Lower lobe of right lung (tissue), 2 donors: ENCODE measurements around the gene ZCWPW1. TPM values are rescaled to one million over a fixed set of nuclear protein-coding genes. Genes with fewer than 3 reads are reported as not detected.

Experiments used
- ATAC-seq, 2 donors: fragments of 200-7000 bp; cut with Tn5 transposase; one replicate each; pipeline ENCODE4 v1.9.1; 2020 to 2022; ENCODE audit warnings: mild to moderate bottlenecking in 2 of 2, moderate library complexity in 2 of 2
- DNase-seq: peaks from one replicate; pipeline ENCODE4 v3.0.0-alpha.2; 2020
- H3K27ac ChIP-seq: fragments of 200-600 bp; one replicate; pipeline ENCODE4 v1.8.0; 2022
- H3K27me3 ChIP-seq: fragments of 200-600 bp; one replicate; pipeline ENCODE4 v1.8.0; 2022; ENCODE audit warnings: low read depth
- H3K36me3 ChIP-seq: fragments of 200-600 bp; one replicate; pipeline ENCODE4 v1.8.0; 2022; ENCODE audit warnings: mild to moderate bottlenecking
- H3K4me1 ChIP-seq: fragments of 200-600 bp; one replicate; pipeline ENCODE4 v1.8.0; 2022
- H3K4me3 ChIP-seq: fragments of 200-600 bp; one replicate; pipeline ENCODE4 v1.8.0; 2022; ENCODE audit warnings: mild to moderate bottlenecking
- H3K9me3 ChIP-seq: fragments of 200-600 bp; one replicate; pipeline ENCODE4 v1.8.0; 2022
- intact Hi-C: fragments of 100-400 bp; cut with DNase I; formaldehyde crosslinking; loops from one replicate; pipeline ENCODE4 v1.11.0; 2022
- total RNA-seq: library from RNA; stranded (reverse); fragmentation: NEBNext Ultra II Directional; extraction: Animal tissue kit (Norgen Biotek cat#: 25700); gene quantifications from one replicate; pipeline ENCODE4 v1.2.1, GENCODE V29; 2021
- TF ChIP-seq, protein P1 (sequence below): fragments of 200-600 bp; IDR thresholded peaks from one replicate; pipeline ENCODE4 v1.8.0; 2022; ENCODE audit warnings: antibody characterized with exemption, mild to moderate bottlenecking
- donor health status: DM: no; HTN: yes; CAD: no; lungs with severe emphysema.

The ZCWPW1 gene
- total RNA-seq, 1 donor from 2014 or later, result 4.9 TPM

GRCh38 chr7:100418930-100419659, 9.4 kb downstream of the ZCWPW1 start:
- ATAC-seq, result no peak
- TF ChIP-seq, protein P1, sequence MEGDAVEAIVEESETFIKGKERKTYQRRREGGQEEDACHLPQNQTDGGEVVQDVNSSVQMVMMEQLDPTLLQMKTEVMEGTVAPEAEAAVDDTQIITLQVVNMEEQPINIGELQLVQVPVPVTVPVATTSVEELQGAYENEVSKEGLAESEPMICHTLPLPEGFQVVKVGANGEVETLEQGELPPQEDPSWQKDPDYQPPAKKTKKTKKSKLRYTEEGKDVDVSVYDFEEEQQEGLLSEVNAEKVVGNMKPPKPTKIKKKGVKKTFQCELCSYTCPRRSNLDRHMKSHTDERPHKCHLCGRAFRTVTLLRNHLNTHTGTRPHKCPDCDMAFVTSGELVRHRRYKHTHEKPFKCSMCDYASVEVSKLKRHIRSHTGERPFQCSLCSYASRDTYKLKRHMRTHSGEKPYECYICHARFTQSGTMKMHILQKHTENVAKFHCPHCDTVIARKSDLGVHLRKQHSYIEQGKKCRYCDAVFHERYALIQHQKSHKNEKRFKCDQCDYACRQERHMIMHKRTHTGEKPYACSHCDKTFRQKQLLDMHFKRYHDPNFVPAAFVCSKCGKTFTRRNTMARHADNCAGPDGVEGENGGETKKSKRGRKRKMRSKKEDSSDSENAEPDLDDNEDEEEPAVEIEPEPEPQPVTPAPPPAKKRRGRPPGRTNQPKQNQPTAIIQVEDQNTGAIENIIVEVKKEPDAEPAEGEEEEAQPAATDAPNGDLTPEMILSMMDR, result no peak
- no peaks in the 10 kb centered on the region for H3K27me3 ChIP-seq
- no peaks in the 10 kb centered on the region for H3K4me1 ChIP-seq
- H3K36me3 ChIP-seq, result no peaks in the 10 kb centered on the region
- no peaks in the 10 kb centered on the region for H3K9me3 ChIP-seq
- H3K4me3 ChIP-seq, result no peak overlapping the region
- H3K27ac ChIP-seq, result no peak overlapping the region
- no peak for DNase-seq
- intact Hi-C loops, result no loop called here

DNA sequence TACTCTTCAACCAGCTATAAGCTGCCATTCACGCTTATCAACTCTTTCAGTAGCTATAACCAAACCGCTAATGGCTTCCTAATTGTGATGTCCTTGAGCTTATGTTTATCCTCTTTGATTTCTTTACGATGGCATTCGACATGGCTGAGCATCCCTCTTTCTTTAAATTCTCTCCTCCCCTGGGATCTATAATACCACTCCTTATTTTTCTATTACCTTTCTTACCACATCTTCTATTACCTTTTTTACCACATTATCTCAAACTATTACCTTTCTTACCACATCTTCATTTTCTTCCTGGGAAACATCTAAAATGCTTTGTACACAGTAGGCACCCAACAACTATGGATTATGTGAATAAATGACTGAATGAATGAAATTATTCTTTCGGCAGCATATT, 13.1 kb downstream of the ZCWPW1 start:
- no peaks in the 10 kb centered on the region for H3K4me1 ChIP-seq
- H3K27me3 ChIP-seq, result no peaks in the 10 kb centered on the region
- TF ChIP-seq, protein P1, result no peak
- no peak overlapping the region for H3K4me3 ChIP-seq
- no peaks in the 10 kb centered on the region for H3K36me3 ChIP-seq
- H3K27ac ChIP-seq, result no peak overlapping the region
- ATAC-seq (no peak), DNase-seq (no peak)
- intact Hi-C loops, result no loop called here
- H3K9me3 ChIP-seq, result no peaks in the 10 kb centered on the region

GRCh38 chr7:100413889-100414288, 14.6 kb downstream of the ZCWPW1 start:
- no peak overlapping the region for H3K4me3 ChIP-seq
- no peaks in the 10 kb centered on the region for H3K9me3 ChIP-seq
- H3K27me3 ChIP-seq, result no peaks in the 10 kb centered on the region
- ATAC-seq (no peak), DNase-seq (no peak)
- intact Hi-C loops, result no loop called here
- no peak overlapping the region for H3K27ac ChIP-seq
- no peaks in the 10 kb centered on the region for H3K36me3 ChIP-seq
- TF ChIP-seq, protein P1, result no peak
- H3K4me1 ChIP-seq, result no peaks in the 10 kb centered on the region

GRCh38 chr7:100413346-100413745, 15.2 kb downstream of the ZCWPW1 start:
- intact Hi-C loops, result no loop called here
- H3K36me3 ChIP-seq, result no peaks in the 10 kb centered on the region

GRCh38 chr7:100411101-100411500, 17.4 kb downstream of the ZCWPW1 start:
- Histone ChIP-seq H3K9me3 (no peaks in the 10 kb centered on the region), H3K36me3 (no peaks in the 10 kb centered on the region), H3K27me3 (no peaks in the 10 kb centered on the region), H3K4me1 (no peaks in the 10 kb centered on the region), H3K4me3 (no peak overlapping the region), H3K27ac (no peak overlapping the region)
- no peak for DNase-seq
- TF ChIP-seq, protein P1, result no peak
- intact Hi-C loops, result no loop called here
- ATAC-seq, result no peak

More at GRCh38 chr7:100413346-100413745, 15.2 kb downstream of the ZCWPW1 start:
- Histone ChIP-seq H3K9me3 (no peaks in the 10 kb centered on the region), H3K4me1 (no peaks in the 10 kb centered on the region), H3K4me3 (no peak overlapping the region), H3K27ac (no peak overlapping the region), H3K27me3 (no peaks in the 10 kb centered on the region)
- DNase-seq (no peak), ATAC-seq (no peak)
- TF ChIP-seq, protein P1, result no peak
